Femur (tissue), 1 donor: ENCODE results near the gene STEAP1.
A peak's percentile ranks its signal among the peaks of the same experiment; 100 is the strongest.
"Not testable (repeated sequence)": the region's sequence is repeated elsewhere in the genome, so short reads cannot be mapped to it uniquely, and the experiment has no call there.

Source experiments
- DNase-seq: peaks from one replicate; pipeline ENCODE4 v3.0.0-alpha.2; 2017

STEAP1 gene

DNA sequence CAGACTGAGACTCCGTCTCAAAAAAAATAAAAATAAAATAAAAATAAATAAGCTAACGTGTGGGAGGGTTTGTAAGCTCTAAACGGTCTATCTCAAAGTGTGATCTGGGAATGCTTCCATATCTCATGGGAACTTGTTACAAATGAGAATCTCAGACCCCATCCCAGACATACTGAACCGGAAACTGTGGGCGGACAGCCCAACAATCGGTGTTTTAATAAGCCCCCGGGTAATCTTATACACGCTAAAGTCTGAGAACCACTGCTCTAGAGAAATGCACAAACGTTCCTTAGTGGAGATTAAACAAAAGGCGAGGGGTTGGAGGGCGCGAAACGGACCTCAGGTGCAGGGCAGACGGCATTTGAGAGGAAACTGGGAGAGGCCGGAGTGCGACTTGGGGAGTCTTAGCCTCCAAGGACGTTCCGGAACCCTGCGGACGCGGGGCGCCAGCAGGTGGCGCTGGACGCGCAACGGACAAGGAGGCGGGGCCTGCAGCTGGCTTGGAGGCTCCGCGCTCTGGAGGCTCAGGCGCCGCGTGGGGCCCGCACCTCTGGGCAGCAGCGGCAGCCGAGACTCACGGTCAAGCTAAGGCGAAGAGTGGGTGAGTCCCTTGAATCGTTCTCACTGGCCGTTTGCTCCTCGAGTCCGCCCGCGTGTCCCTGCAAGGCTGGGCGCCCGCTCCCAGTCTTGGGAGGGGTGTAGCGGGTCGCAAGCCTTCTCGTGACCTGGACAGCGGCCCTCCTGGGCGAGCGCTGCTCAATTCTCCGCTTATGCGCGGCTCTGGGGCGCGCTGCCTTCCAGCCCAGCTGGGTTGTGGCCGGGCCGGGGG is at the start of gene STEAP1:
Gene STEAP1, plus strand, starts transcription at position 527 of the 829 bp plus-strand sequence. CDS start 5,320 bp downstream, outside the sequence.
- DNase-seq, result peak; percentile 91

DNA sequence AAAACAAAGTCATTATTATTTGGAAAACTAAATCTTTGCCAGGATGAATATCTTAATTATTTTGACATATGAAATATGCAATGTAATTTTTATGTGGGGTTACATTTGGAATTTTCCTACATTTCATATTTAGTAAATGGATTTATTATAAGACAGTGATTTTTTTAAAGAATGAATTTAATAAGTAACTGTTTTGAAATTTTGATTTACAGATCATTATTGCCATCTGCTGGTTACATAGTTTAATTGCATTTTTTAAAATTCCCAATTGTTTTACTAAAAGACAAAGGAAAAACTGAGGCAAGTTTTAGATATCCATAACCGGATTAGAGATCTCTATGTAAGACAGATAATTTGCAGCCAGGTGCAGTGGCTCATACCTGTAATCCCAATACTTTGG is 39.3 kb upstream of the STEAP1 start:
- DNase-seq, result not testable (repeated sequence)

DNA sequence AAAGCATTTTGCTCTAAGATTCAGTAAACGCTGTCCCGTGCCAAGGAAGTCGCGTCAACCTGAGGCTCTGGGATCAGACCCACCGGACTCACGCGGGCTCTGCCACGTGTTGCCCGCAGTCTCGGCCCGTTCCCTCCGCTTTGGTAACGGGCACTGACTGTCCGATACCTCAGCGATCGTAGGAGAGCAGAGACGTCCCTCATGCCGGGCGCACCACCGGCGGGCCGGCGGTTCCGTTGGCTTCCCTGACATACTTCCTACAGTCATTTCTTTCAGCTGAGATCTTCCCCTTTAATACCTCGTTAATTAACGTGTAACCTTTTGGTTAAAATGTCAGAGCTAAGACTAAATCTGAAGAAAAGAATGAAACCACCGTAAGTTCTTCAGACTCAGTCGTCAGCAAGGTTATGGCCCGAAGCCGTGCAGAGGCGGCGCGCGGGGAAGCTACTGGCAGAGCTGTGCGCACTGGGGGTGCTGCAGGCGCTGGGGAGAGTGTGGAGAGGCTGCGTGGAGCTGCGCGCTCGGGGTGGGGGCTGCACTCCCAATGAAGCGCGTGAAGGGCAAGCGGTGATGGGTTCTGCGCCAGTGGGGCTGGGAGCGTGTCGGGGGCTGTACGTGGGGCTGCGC is 35.6 kb upstream of the STEAP1 start:
- DNase-seq, result peak; percentile 36

DNA sequence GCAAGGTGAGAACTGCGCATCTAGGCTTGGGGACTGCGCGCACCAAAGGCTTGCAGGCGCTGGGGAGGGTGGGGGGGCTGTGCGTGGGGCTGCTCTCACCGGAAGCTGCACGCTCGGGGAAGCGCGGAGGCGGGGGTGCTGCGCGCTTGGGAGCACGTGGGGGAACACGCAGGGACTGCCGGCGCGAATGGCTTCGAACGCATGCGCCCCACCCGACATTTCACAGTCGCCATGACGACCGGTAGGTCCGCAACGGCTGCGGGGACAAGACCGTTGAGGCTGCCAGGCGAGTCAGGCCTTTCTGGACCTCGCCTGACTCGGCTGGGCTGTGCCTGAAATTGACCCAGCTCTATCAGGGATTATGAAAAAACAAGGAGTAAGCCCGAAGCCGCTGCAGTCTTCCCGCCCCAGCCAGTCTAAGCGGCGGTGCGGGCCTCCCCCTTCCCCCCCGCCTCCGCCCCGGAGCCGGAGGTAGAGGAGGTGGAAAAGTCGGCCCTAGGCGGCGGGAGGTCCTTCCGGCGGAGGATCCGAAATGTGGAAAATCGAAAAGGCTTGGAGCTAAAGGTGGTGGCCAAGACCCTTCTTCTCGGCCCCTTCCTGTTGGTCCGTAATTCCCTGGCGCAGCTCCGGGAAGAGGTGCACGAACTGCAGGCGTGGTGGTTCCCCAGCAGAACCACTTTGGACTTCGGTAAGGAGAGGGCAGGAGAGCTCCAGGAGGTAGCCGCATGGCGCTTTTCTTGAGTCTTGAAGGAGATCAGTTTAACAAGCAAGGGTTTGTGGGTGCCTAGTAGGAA is 34.9 kb upstream of the STEAP1 start:
- peak; percentile 62 for DNase-seq

DNA sequence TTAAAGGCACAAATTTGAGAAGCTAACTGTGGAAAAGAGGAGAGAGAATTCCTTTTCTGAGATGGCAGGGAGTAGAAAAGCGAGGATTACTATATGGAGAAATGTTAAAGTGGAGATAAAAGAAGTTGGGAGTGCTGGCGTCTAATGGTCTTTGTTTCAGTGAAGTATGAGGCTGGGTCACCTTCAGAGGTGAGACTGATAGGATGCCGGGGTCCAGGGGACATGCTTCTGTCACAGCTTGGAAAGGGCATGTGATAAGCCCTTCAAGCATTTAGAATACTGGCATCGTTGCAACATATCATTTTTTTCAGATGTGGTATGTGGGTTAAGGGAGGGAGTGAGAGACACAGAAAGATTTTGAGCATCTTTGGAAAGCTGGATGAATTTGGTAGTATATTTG is 34.1 kb upstream of the STEAP1 start:
- not testable (repeated sequence) for DNase-seq

DNA sequence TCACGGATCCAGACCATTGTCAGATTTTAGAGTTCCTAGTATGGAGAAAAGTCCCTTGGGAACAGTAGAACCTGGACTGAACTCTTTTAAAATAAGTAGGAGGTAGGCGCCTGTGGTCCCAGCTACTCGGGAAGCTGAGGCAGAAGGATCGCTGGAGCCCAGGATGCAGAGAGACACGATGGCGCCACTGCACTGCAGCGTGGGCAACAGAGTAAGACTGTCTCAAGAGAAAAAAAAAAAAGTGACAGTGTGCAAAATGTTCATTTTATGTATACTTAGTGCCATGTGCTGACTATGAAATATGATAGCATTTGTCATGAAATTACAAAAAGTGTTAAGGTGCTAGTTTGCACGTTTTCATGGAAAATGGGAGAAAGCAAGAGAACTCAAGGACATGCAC is 22.5 kb upstream of the STEAP1 start:
- DNase-seq, result not testable (repeated sequence)

DNA sequence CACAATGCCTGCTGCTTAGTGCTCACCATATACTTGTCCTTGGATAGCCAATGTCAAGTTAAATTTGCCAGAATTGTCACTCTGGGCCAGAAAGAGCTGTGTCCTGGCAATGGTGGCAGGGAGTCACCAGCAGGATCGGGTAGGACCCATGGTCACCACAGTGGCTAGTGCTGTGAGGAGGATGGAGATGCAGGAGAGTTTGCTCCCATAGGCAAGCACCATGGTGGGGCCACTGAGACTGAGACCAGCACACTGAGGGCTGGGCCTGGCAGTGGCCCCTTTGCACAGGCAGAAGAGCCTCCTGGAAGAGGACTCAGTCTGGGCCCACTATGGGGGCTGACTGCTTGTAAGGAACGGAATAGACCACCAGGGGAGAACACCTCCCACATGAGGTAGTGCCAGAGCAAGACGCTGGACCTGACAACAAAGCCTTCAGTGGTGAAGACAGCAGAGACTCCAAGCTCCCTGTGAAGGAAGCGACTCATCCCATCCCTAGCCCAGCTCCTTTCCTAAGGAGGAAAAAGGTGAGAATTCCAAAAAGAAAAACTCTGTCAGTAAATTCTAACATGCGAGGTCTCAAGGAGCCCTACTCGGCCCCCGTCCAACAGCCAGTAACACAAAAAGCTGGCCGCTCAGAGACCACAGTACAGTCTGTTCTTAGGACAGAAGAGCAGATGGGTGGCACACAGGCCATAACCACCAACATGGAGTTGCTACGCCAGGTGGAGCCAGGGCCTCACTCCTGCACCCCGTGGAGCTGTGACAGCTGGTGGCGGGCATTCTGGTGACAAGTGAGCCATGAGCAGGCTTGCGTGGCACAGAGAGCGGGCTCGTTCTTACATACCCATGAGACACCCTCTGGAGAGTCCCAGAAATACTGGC is 6.9 kb upstream of the STEAP1 start:
- not testable (repeated sequence) for DNase-seq

DNA sequence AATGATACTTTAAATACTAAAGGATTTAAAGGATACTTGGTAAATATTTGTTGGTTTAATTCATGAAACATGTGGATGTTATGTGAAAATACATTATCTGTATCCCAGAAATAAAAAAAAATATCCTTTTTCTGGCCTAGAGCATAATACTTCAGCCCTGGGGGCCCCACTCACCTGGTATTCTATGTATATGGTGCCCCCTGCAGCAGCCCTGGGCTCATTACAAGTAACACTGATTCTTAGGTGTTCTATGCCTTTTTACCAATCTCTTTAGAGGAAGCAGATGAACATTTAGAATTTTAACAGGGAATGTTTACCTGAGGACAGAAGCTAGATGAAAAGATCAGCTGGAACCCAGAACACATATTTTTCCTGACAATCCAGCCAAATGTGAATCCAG is 4.8 kb upstream of the STEAP1 start:
- not testable (repeated sequence) for DNase-seq

DNA sequence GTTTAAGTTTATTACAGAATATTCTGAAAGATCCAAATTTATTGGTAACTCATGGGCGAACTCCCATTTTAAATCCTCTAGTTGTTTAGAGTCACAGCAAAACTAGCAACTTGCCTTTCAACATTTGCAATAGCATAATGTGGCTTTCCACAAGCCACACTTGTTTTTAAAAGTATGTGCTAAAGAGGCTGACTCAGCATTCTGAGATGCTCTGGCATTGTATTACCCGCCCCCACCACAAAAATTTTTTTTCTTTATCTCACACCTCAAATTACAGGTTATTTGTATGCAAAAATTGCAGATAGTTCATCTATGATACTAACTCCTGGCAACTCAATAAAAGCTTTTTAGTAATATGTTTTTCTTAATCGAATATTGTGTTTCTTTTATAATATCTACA is 2.4 kb upstream of the STEAP1 start:
- not testable (repeated sequence) for DNase-seq

DNA sequence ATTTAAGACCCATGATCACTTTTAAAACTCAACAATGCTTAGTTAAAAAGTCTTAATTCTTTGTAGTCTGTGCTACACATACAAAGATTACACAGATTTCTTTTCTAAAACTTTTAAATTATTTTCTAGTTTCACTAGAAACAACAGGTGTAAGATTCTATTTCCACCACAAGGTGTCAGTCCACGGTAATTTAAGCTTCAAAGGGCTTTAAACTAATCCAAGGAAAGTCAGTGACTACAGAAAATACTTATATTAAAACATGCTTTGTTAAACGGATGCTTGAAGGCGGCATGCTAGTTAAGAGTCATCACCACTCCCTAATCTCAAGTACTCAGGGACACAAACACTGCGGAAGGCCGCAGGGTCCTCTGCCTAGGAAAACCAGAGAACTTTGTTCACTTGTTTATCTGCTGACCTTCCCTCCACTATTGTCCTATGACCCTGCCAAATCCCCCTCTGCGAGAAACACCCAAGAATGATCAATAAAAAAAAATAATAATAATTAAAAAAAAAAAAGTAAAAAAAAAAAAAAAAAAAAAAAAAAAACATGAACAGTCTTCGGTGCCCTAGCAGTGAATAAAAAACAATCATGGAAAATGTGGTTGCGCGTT is 1.5 kb upstream of the STEAP1 start:
- not testable (repeated sequence) for DNase-seq

DNA sequence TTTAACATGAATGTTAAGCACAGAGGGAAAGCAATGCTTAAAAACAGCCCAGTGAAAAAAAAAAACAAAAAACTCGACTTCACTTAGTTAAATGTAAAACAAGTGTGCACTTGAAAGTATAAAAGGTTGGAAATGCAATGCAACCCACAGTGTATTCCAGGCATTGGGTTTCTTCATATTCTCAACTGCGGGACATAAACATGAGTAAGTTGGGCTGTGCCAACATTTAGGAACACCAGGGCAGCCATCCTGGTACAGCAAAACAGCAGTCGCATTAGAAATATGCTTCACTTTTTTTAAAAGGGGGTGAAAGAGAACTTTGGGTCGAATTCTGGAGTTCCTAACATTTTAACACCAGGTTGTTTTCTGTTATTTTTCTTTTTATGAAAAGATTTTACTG is 937 bp downstream of the STEAP1 start:
- no peak for DNase-seq

DNA sequence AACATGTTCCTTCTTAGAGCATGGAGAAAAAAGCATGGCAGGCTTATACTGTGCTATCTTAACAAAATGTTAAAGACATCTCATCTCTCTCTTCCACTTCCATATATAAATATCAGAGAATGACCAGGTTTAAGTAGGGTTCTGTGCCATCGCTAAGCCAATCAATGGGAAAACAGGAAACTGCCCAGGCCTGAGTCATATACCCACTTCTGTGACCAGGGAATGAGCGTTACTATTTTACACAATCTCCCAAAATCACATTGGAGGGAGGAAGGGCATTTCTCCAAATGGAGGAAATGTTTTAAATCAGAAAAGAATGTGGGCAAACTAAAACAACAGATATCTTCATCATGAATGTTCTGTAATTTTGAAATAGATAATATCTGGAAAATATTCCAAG is 3.1 kb downstream of the STEAP1 start:
- not testable (repeated sequence) for DNase-seq

DNA sequence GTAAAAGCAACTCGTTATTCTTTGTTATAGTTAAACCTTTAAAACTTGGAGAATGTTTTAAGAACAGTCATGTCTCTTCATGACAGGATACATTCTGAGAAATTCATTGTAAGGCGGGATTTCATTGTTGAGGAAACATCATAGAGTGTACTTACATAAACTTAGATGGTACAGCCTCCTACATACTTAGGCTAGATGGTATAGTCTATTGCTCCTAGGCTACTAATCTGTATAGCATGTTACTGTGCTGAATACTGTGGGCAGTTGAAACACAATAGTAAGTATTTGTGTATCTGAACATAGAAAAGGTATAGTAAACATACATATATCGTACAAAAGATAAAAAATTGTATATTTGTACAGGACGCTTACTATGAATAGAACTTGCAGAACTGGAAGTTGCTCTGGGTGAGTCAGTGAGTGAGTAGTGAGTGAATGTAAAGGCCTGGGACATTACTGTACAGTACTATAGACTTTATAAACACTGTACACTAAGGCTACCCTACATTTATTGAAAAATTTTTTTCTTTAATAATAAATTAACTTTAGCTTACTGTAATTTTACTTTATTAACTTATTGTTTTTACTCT is 3.6 kb downstream of the STEAP1 start:
- not testable (repeated sequence) for DNase-seq

DNA sequence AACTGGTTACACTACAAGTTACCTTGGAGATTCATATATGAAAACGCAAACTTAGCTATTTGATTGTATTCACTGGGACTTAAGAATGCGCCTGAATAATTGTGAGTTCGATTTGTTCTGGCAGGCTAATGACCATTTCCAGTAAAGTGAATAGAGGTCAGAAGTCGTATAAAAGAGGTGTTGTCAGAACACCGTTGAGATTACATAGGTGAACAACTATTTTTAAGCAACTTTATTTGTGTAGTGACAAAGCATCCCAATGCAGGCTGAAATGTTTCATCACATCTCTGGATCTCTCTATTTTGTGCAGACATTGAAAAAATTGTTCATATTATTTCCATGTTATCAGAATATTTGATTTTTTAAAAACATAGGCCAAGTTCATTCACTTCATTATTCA is 9.3 kb downstream of the STEAP1 start:
- no peak for DNase-seq

DNA sequence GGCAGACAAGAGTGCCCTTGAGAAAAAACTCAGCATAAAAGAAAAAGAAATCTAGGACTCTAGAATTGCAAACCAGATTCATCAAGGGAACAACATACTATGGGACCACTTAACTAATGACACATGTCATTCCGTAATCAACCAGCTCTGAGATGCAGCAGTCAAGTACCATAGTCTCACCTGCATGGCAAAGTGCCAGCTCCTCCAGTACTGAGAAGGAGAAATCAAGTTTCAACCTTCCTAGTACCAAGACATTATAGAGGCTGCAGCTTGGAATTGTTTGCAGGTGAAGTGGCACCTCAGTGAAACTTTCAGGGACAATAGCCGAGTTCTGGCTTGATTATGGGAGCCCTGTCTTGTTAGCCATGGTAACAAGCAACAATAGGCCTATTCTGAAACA is 11.5 kb downstream of the STEAP1 start:
- no peak for DNase-seq

DNA sequence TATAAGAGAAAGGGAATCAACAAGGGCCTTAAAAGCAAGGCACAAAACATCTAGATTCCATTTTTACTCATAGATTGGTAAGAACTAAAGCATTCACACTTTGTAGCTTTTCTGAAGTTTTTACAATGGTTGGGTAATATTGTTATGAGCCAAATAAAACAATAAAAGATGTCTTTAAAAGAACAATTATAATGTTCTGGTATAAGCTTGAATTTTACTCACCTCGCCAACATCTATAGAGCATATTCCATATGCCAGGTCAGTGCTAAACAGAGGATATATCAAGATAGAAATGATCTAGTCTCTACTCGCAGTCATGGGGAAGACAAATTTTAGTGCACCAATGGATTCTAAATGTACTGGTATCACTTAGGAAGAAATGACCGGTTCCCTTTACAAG is 11.9 kb downstream of the STEAP1 start:
- DNase-seq, result no peak

DNA sequence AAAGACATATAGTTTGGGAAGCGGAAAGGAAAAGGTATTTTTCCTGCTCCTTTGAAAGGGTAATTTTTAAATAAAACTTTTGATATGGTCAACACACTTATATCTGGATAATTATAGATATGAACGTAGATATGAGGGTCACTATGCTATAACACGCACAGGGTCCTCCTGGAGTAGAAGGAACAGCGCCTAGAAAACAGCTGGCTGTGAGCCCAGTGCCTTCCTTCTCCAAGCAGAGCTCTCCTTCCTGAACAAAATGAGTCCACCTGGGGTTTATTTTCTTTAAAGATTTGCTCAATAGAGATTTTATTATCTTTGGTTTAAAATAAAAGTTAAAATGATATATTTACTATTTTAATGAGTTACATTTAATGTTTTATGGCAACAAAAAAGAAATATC is 13.1 kb downstream of the STEAP1 start:
- no peak for DNase-seq

DNA sequence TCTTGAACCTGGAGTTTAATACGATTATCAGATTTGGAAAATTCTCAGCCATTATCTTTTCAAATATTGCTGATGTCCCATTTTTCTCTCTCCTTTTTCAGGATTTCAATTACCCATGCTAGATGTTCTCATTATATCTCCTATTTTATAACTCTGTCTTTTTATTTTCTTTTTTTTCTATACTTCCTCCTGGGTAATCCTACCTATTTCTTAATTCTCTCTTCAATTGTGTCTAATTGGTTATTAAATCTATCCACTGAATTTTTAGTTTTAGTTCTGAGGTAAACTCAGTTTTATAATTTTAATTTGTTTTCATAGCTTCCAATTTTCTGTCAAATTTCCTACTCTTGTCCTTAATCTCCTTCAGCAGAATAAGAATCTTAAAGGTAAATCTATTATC is 15.6 kb downstream of the STEAP1 start:
- no peak for DNase-seq

DNA sequence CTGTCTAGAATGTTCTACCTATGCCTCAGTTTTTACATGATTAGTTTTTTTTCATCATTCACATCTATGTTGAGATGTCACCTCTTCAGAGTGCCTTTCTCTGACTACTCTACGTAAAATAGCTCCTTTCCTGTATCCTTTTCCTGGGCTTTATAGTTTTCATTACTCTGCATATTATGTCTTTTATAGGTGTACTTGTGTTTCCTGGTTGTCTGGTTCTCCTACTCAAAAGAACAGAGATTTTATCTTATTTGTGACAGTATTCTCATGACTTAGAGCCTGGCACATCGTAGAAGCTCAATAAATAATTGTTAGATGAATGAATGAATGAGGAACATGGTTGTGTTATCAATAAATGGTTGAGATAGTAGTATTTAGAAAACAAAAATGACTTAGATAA is 17.9 kb downstream of the STEAP1 start:
- DNase-seq, result no peak

DNA sequence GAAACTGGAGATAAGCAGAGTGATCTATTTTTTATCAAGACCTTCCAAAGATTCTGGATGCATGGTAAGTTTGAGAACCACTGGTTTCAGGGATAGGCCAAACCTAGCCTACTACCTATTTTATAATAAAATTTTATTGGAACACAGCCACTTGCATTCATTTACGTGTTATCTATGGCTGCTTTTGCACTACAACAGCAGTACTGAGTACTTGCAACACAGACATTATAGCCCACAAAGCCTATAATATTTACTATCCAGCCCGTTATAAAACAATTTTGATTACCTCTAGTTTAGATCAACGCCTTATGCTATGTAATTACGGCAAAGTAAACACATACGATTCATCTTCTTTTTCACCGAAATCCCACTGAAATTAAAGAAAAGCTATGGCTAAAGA is 18.4 kb downstream of the STEAP1 start:
- no peak for DNase-seq

DNA sequence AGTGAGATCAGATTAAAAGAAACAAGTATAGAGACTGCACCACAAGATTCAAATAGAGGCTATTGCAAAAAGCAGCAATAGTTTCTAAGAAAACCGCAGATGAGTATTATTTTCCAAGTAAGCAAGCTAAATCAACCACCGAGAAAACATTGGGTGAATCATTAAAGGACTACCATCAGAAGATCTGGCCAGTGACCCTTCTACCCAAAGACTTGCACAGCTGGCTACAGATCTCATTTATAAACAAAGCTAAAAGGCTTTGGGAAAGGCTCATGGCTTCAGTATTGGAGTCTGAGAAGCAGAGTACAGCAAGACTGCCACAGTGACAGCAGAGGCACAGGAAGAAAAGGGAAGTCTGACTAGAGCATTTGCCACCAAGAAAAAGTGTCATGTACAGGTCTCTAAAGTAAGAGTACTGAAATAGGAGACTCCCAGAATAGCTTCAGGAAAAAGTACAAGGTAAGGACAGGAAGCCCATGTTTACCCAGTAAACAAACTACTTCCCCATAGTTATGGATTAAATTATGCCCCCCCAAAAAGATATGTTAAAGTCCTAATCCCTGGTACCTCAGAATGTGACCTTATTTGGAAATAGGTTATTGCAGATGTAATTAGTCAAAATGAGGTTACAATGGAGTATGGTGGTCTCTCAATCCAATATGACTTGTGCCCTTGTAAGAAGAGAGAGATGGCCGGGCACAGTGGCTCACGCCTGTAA is 19.0 kb downstream of the STEAP1 start:
- no peak for DNase-seq
